H1 (cell line): ENCODE data around the gene TMEM212. TPM values are rescaled to one million over a fixed set of nuclear protein-coding genes. Genes with fewer than 3 reads are reported as not detected.

Source experiments
- CTCF ChIA-PET: fragments of 300-600 bp; sonication (Branson Sonifier 250); formaldehyde crosslinking; loops from one replicate; lab custom pipeline; 2021; ENCODE audit not compliant: partially characterized antibody; lab: Charles Lee
- POLR2A ChIA-PET: fragments of 300-600 bp; sonication (Branson Sonifier 250); formaldehyde crosslinking; loops from one replicate; lab custom pipeline; 2021; ENCODE audit warnings: inconsistent platforms; ENCODE audit not compliant: partially characterized antibody; lab: Charles Lee
- DNase-seq, 2 experiments: peaks; one replicate each; pipeline versions ENCODE4 v3.0.0 to v3.0.0-alpha.2; 2010 to 2022; ENCODE audit warnings: low spot score in 2 of 2, low read depth in 1 of 2, mixed read lengths in 1 of 2
- FAIRE-seq: peaks from 2 replicates; lab custom pipeline; 2011; peaks lifted over from hg19 to GRCh38; lab: Jason Lieb, UNC
- H2AFZ ChIP-seq: 2 replicates; pipeline ENCODE4 v1.8.1; 2012; ENCODE audit warnings: low read length, inconsistent platforms
- H2AK5ac ChIP-seq: 2 replicates; pipeline ENCODE4 v1.6.1; 2013; ENCODE audit warnings: low read depth, low read length
- H2BK120ac ChIP-seq: replicated peaks from 2 replicates; pipeline ENCODE3; 2013; ENCODE audit warnings: low read depth, low read length, inconsistent platforms
- H2BK12ac ChIP-seq: 2 replicates; pipeline ENCODE4 v1.6.1; 2013; ENCODE audit warnings: low read depth, low read length
- H2BK15ac ChIP-seq: 2 replicates; pipeline ENCODE4 v1.6.1; 2013; ENCODE audit warnings: low read length
- H2BK20ac ChIP-seq: 2 replicates; pipeline ENCODE4 v1.6.1; 2013; ENCODE audit warnings: low read length
- H2BK5ac ChIP-seq: 2 replicates; pipeline ENCODE4 v1.6.1; 2013; ENCODE audit warnings: low read depth, low read length
- H3K14ac ChIP-seq: 2 replicates; pipeline ENCODE4 v1.6.1; 2013; ENCODE audit warnings: inconsistent platforms; ENCODE audit not compliant: insufficient read length
- H3K18ac ChIP-seq: 2 replicates; pipeline ENCODE4 v1.6.1; 2013; ENCODE audit warnings: low read length; ENCODE audit errors: extremely low read depth
- H3K23ac ChIP-seq: 2 replicates; pipeline ENCODE4 v1.6.1; 2013; ENCODE audit warnings: inconsistent platforms; ENCODE audit not compliant: insufficient read length
- H3K23me2 ChIP-seq: 2 replicates; pipeline ENCODE4 v1.6.1; 2013; ENCODE audit warnings: low read depth, low read length
- H3K27ac ChIP-seq: 2 replicates; pipeline ENCODE4 v1.6.1; 2011; ENCODE audit warnings: low read depth, low read length, inconsistent platforms
- H3K27me3 ChIP-seq, 4 experiments: replicated peaks in 1 of 4; 1 replicate in 1 of 4; 2 replicates in 3 of 4; pipeline versions ENCODE4 v1.6.1 to v1.8.1; 2011 to 2013; ENCODE audit warnings: low read length in 3 of 4, mild to moderate bottlenecking in 3 of 4, inconsistent platforms in 2 of 4, mixed read lengths in 2 of 4, moderate library complexity in 1 of 4; ENCODE audit not compliant: control insufficient read depth in 3 of 4, insufficient read depth in 3 of 4; ENCODE audit errors: extremely low read depth in 1 of 4
- H3K36me3 ChIP-seq, 4 experiments: 2 replicates each; pipeline versions ENCODE4 v1.6.1 to v1.8.1; 2011 to 2013; ENCODE audit warnings: mild to moderate bottlenecking in 4 of 4, low read length in 3 of 4, moderate library complexity in 2 of 4, control low read depth in 1 of 4, inconsistent platforms in 1 of 4; ENCODE audit not compliant: insufficient read depth in 4 of 4, control insufficient read depth in 2 of 4
- H3K4ac ChIP-seq: replicated peaks from 2 replicates; pipeline ENCODE3; 2013; ENCODE audit warnings: low read length, low read depth, mixed read lengths, inconsistent platforms; ENCODE audit not compliant: insufficient read length
- H3K4me1 ChIP-seq, 4 experiments: replicated peaks in 1 of 4; 1 replicate in 1 of 4; 2 replicates in 3 of 4; pipeline versions ENCODE4 v1.6.1 to v1.8.1; 2011 to 2013; ENCODE audit warnings: low read length in 3 of 4, inconsistent platforms in 2 of 4, mixed read lengths in 1 of 4; ENCODE audit not compliant: insufficient read depth in 4 of 4, control insufficient read depth in 3 of 4
- H3K4me2 ChIP-seq, 2 experiments: 2 replicates each; pipeline versions ENCODE4 v1.6.1 to v1.8.1; 2011 to 2013; ENCODE audit warnings: low read depth in 2 of 2, low read length in 2 of 2, control low read depth in 1 of 2, inconsistent platforms in 1 of 2, mild to moderate bottlenecking in 1 of 2; ENCODE audit not compliant: insufficient read depth in 1 of 2
- H3K4me3 ChIP-seq, 4 experiments: fragments of 200-600, 300-600 bp in 1 of 4; sonication (generic), shearing (Covaris generic), sonication (Bioruptor Twin) in 1 of 4; 2 replicates each; pipeline versions ENCODE4 v1.5.1 to v1.8.1; 2011 to 2016; ENCODE audit warnings: low read length in 4 of 4, low read depth in 3 of 4, control low read depth in 2 of 4, inconsistent platforms in 2 of 4, mild to moderate bottlenecking in 2 of 4, mixed read lengths in 1 of 4, moderate library complexity in 1 of 4; ENCODE audit not compliant: insufficient read depth in 2 of 4; ENCODE audit errors: extremely low read depth in 1 of 4
- H3K56ac ChIP-seq: replicated peaks from 2 replicates; pipeline ENCODE3; 2013; ENCODE audit warnings: low read depth, mild to moderate bottlenecking, mixed read lengths, low read length, inconsistent platforms; ENCODE audit not compliant: insufficient read length
- H3K79me1 ChIP-seq: 2 replicates; pipeline ENCODE4 v1.6.1; 2013; ENCODE audit warnings: low read depth, low read length, control low read depth
- H3K79me2 ChIP-seq, 2 experiments: 2 replicates each; pipeline versions ENCODE4 v1.6.1 to v1.8.1; 2012 to 2013; ENCODE audit warnings: low read length in 2 of 2, mild to moderate bottlenecking in 2 of 2, inconsistent platforms in 1 of 2; ENCODE audit not compliant: insufficient read depth in 2 of 2, control insufficient read depth in 1 of 2
- H3K9ac ChIP-seq, 4 experiments: replicated peaks in 1 of 4; 1 replicate in 1 of 4; 2 replicates in 3 of 4; pipeline versions ENCODE4 v1.6.1 to v1.8.1; 2011 to 2013; ENCODE audit warnings: low read depth in 3 of 4, low read length in 3 of 4, control low read depth in 2 of 4, mild to moderate bottlenecking in 2 of 4, moderate library complexity in 2 of 4, inconsistent platforms in 1 of 4; ENCODE audit errors: extremely low read depth in 1 of 4
- H3K9me3 ChIP-seq, 2 experiments: 2 replicates each; pipeline versions ENCODE4 v1.6.1 to v1.8.1; 2012 to 2013; ENCODE audit warnings: mild to moderate bottlenecking in 2 of 2, moderate library complexity in 2 of 2, control low read depth in 1 of 2, inconsistent platforms in 1 of 2, low read depth in 1 of 2, low read length in 1 of 2, mixed read lengths in 1 of 2; ENCODE audit not compliant: insufficient read depth in 2 of 2
- H4K20me1 ChIP-seq, 2 experiments: replicated peaks in 1 of 2; 2 replicates each; pipeline versions ENCODE3 to v1.8.1; 2011 to 2013; ENCODE audit warnings: inconsistent platforms in 2 of 2, low read length in 2 of 2, mild to moderate bottlenecking in 1 of 2; ENCODE audit not compliant: insufficient read depth in 2 of 2, control insufficient read depth in 1 of 2
- H4K5ac ChIP-seq: 2 replicates; pipeline ENCODE4 v1.6.1; 2013; ENCODE audit warnings: low read length, low read depth, mixed read lengths, inconsistent platforms; ENCODE audit not compliant: insufficient read length
- H4K8ac ChIP-seq: 2 replicates; pipeline ENCODE4 v1.8.0; 2013; ENCODE audit warnings: mild to moderate bottlenecking, moderate library complexity, low read length, inconsistent platforms; ENCODE audit not compliant: insufficient read depth; ENCODE audit errors: extremely low read depth
- H4K91ac ChIP-seq: replicated peaks from 2 replicates; pipeline ENCODE3; 2013; ENCODE audit warnings: low read length, mixed read lengths, inconsistent platforms; ENCODE audit not compliant: insufficient read length
- CBX8 ChIP-seq: fragments of 300-800, 300-1000 bp; sonication (generic); IDR thresholded peaks from 2 replicates; pipeline ENCODE4 v1.7.1; 2016; ENCODE audit warnings: low read depth, low read length, borderline replicate concordance
- CEBPB ChIP-seq: IDR thresholded peaks from 2 replicates; pipeline ENCODE4 v1.6.1; 2012; ENCODE audit warnings: low read depth, low read length
- E2F6 ChIP-seq: IDR thresholded peaks from 2 replicates; pipeline ENCODE4 v1.6.1; 2012; ENCODE audit warnings: inconsistent platforms
- EP300 ChIP-seq, 2 experiments: IDR thresholded peaks; 1 replicate in 1 of 2; 2 replicates in 1 of 2; pipeline ENCODE4 v1.6.1; 2011 to 2012; ENCODE audit warnings: low read depth in 2 of 2, low read length in 2 of 2, mild to moderate bottlenecking in 2 of 2, borderline replicate concordance in 1 of 2, inconsistent platforms in 1 of 2, moderate library complexity in 1 of 2
- HDAC6 ChIP-seq: IDR thresholded peaks from one replicate; pipeline ENCODE4 v1.7.1; 2012; ENCODE audit warnings: low read depth, mild to moderate bottlenecking, inconsistent platforms, low read length, moderate library complexity
- JUND ChIP-seq: IDR thresholded peaks from 2 replicates; pipeline ENCODE4 v1.6.1; 2011; ENCODE audit warnings: mild to moderate bottlenecking, improper control_type of control experiment, low read length
- KDM5A ChIP-seq: fragments of 200-600 bp; IDR thresholded peaks from 2 replicates; pipeline ENCODE4 v1.7.1; 2012; ENCODE audit warnings: mild to moderate bottlenecking, low read length, inconsistent platforms, mixed read lengths
- NANOG ChIP-seq: IDR thresholded peaks from 2 replicates; pipeline ENCODE4 v1.6.1; 2011; ENCODE audit warnings: low read length, low read depth, mild to moderate bottlenecking, inconsistent platforms; ENCODE audit not compliant: insufficient read depth, poor library complexity, severe bottlenecking
- RXRA ChIP-seq: IDR thresholded peaks from 2 replicates; pipeline ENCODE4 v1.6.1; 2011; ENCODE audit warnings: low read depth, mild to moderate bottlenecking, low read length, moderate library complexity; ENCODE audit not compliant: insufficient read depth
- SIN3A ChIP-seq, 2 experiments: IDR thresholded peaks in 1 of 2; conservative IDR thresholded peaks in 1 of 2; 2 replicates each; pipeline ENCODE4 v1.6.1; 2011 to 2012; ENCODE audit warnings: low read length in 2 of 2, improper control_type of control experiment in 1 of 2, low read depth in 1 of 2, mild to moderate bottlenecking in 1 of 2
- SP4 ChIP-seq: IDR thresholded peaks from 2 replicates; pipeline ENCODE4 v1.6.1; 2012; ENCODE audit warnings: low read length, inconsistent platforms
- SUZ12 ChIP-seq: fragments of 200-600 bp; sonication (generic); IDR thresholded peaks from 2 replicates; pipeline ENCODE4 v1.6.1; 2012; ENCODE audit warnings: mild to moderate bottlenecking, inconsistent platforms, low read length, moderate library complexity, mixed read lengths
- TEAD4 ChIP-seq: IDR thresholded peaks from 2 replicates; pipeline ENCODE4 v1.6.1; 2012; ENCODE audit warnings: low read depth, low read length, inconsistent platforms, mixed read lengths
- WGBS, 2 experiments: shearing (Covaris generic) in 1 of 2; methylation state at CpG; one replicate each; pipeline versions ENCODE4 v1.1.6 to v1.1.7; 2013 to 2015; ENCODE audit warnings: low lambda C conversion rate in 2 of 2, mixed read lengths in 2 of 2, inconsistent platforms in 1 of 2, low coverage in 1 of 2, missing lambda C conversion rate in 1 of 2; ENCODE audit not compliant: insufficient replicate concordance in 2 of 2, insufficient coverage in 1 of 2, insufficient read length in 1 of 2; ENCODE audit errors: extremely low coverage in 1 of 2, missing lambda C conversion rate in 1 of 2; 5-methylcytosine and 5-hydroxymethylcytosine counted together
- polyA plus RNA-seq, 7 experiments: library from polyadenylated mRNA; depleted of rRNA in 3 of 7; stranded (reverse) in 5 of 7; unstranded in 2 of 7; fragments of >200 nt in 5 of 7; fragments of 200-250 nt in 2 of 7; gene quantifications; 1 replicate in 5 of 7; 2 replicates in 1 of 7; 4 replicates in 1 of 7; pipeline versions ENCODE4 v1.2.1 to v1.2.3, GENCODE V29; 2011 to 2013; ENCODE audit warnings: missing spikeins in 2 of 7, mixed read lengths in 2 of 7
- total RNA-seq: library from RNA; stranded (reverse); fragmentation: NEBNext Ultra II Directional; extraction: Animal tissue kit (Norgen Biotek cat#: 25700); gene quantifications from 2 replicates; pipeline ENCODE4 v1.2.1, GENCODE V29; 2021

Gene TMEM212
- total and polyA plus RNA-seq, 2 of the 8 experiments (the other 6 are each of a cell fraction or from before 2014, with no cell fraction given): not detected

- Histone ChIP-seq H4K20me1 (no peaks in the 10 kb centered on the region), H3K79me1 (no peaks in the 10 kb centered on the region), H2BK5ac (no peak overlapping the region), H3K18ac (no peak overlapping the region), H4K91ac (no peak overlapping the region), H3K14ac (no peak overlapping the region), H2BK15ac (no peak overlapping the region), H2BK12ac (no peak overlapping the region), H3K9me3 (no peaks in the 10 kb centered on the region), H2BK120ac (no peak overlapping the region), H3K56ac (no peak overlapping the region), H2BK20ac (no peak overlapping the region), H3K9ac (no peak overlapping the region), H3K4me2 (no peak overlapping the region), H3K4ac (no peak overlapping the region), H3K23ac (no peak overlapping the region), H4K5ac (no peak overlapping the region), H3K23me2 (no peaks in the 10 kb centered on the region), H3K27me3 (peaks cover 3 to 8% (median 6%) of the 10 kb centered on the region in 4 experiments), H3K36me3 (no peaks in the 10 kb centered on the region), H4K8ac (no peak overlapping the region), H3K4me1 (no peaks in the 10 kb centered on the region), H3K79me2 (no peaks in the 10 kb centered on the region), H3K4me3 (no peak overlapping the region), H3K27ac (no peak overlapping the region), H2AK5ac (no peak overlapping the region), H2AFZ (no peak overlapping the region)
- DNase-seq (no peak), FAIRE-seq (no peak)
- WGBS, 2 experiments: 82% methylated on average over 2 of the region's 2 CpGs; no CpG with 5 or more reads in 1 of the 2 experiments
- ChIA-PET POLR2A (no interaction called here), CTCF (no interaction called here)
- TF ChIP-seq CBX8: no peak
- TF ChIP-seq SIN3A (conservative IDR thresholded peaks at IDR 0.05 in 1 of 2, IDR thresholded peaks at IDR 0.05 in 1 of 2; ENCODE audit: low read depth in 1 of 2, low read length in 2 of 2): no peak
- no peak for TF ChIP-seq SP4
- TF ChIP-seq KDM5A: no peak
- TF ChIP-seq SUZ12: no peak
- TF ChIP-seq NANOG: no peak
- TF ChIP-seq TEAD4: no peak
- no peak for TF ChIP-seq E2F6
- no peak for TF ChIP-seq CEBPB
- TF ChIP-seq HDAC6: no peak
- TF ChIP-seq JUND: no peak
- TF ChIP-seq RXRA: no peak
- TF ChIP-seq EP300 (IDR thresholded peaks at IDR 0.05; ENCODE audit: borderline replicate concordance in 1 of 2, low read depth in 2 of 2, low read length in 2 of 2): no peak
Measured at GRCh38 chr3:171815973-171816595, 27.1 kb upstream of the TMEM212 start.
